ENCODE data around the gene LYST. TPM values are rescaled to one million over a fixed set of nuclear protein-coding genes. Genes with fewer than 3 reads are reported as not detected.
A peak's percentile ranks its signal among the peaks of the same experiment; 100 is the strongest.

Gene LYST
- polyA plus RNA-seq, 1 experiment: 6.5 TPM

- no peak for TF ChIP-seq CTCF (IDR thresholded peaks at IDR 0.05; ENCODE audit: low read depth, low read length)
- Histone ChIP-seq H3K27me3 (ENCODE audit: control insufficient read depth, insufficient read depth, low read length) (no peaks in the 10 kb centered on the region), H3K9me3 (ENCODE audit: control insufficient read depth, insufficient read depth, low read length) (no peaks in the 10 kb centered on the region), H3K4me3 (ENCODE audit: low read depth, low read length) (no peak overlapping the region), H3K27ac (ENCODE audit: low read depth, low read length) (no peak overlapping the region)
- POLR2A ChIA-PET: no interaction called here
- no peak for DNase-seq (ENCODE audit: low read depth, low spot score)
- CTCF ChIA-PET: interaction anchor here (1.9 kb wide), 1 partner anchor 17 kb away, joined by 6 read pairs; no protein-coding TSS in a partner anchor
These were observed 40.4 kb downstream of the LYST start for GRCh38 chr1:235826102-235826854.

- Histone ChIP-seq H3K9me3 (ENCODE audit: control insufficient read depth, insufficient read depth, low read length) (no peaks in the 10 kb centered on the region), H3K27me3 (ENCODE audit: control insufficient read depth, insufficient read depth, low read length) (no peaks in the 10 kb centered on the region), H3K27ac (ENCODE audit: low read depth, low read length) (no peak overlapping the region), H3K4me3 (ENCODE audit: low read depth, low read length) (no peak overlapping the region)
- ChIA-PET POLR2A (no interaction called here), CTCF (no interaction called here)
- no peak for DNase-seq (ENCODE audit: low read depth, low spot score)
- TF ChIP-seq CTCF (IDR thresholded peaks at IDR 0.05; ENCODE audit: low read depth, low read length): no peak
These were observed 41.5 kb downstream of the LYST start for GRCh38 chr1:235825229-235825628.

GRCh38 chr1:235823684-235824083, 43.0 kb downstream of the LYST start:
- no peaks in the 10 kb centered on the region for H3K9me3 ChIP-seq (ENCODE audit: control insufficient read depth, insufficient read depth, low read length)
- CTCF ChIA-PET: no interaction called here
- no peaks in the 10 kb centered on the region for H3K27me3 ChIP-seq (ENCODE audit: control insufficient read depth, insufficient read depth, low read length)
- no peak for DNase-seq (ENCODE audit: low read depth, low spot score)
- H3K4me3 ChIP-seq (ENCODE audit: low read depth, low read length): no peak overlapping the region
- POLR2A ChIA-PET: no interaction called here
- TF ChIP-seq CTCF (IDR thresholded peaks at IDR 0.05; ENCODE audit: low read depth, low read length): no peak
- no peak overlapping the region for H3K27ac ChIP-seq (ENCODE audit: low read depth, low read length)

DNA sequence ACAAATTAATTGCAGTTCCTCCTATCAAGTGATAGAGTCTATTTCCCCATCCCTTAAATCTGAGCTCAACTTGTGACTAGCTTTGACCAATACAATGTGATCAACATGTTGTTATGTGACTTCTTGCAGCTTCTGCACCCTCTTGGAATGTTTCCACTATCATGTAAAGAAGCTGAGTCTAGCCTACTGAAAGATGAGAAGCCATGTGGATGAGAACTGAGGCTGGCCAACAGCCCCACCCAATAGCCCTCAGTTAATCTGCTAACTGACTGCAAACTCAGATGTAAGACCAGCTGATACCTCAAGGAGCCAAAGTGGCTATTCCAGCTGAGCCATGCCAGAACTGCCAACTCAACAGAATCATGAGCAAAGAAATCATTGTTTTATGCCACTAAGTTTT, 44.0 kb downstream of the LYST start:
- POLR2A ChIA-PET: interaction anchor here (1.9 kb wide), 1 partner anchor 149 kb away, joined by 9 read pairs; no protein-coding TSS in a partner anchor
- no peak for DNase-seq (ENCODE audit: low read depth, low spot score)
- no peak for TF ChIP-seq CTCF (IDR thresholded peaks at IDR 0.05; ENCODE audit: low read depth, low read length)
- Histone ChIP-seq H3K27ac (ENCODE audit: low read depth, low read length) (peak overlapping the region; percentile 13), H3K9me3 (ENCODE audit: control insufficient read depth, insufficient read depth, low read length) (no peaks in the 10 kb centered on the region), H3K27me3 (ENCODE audit: control insufficient read depth, insufficient read depth, low read length) (no peaks in the 10 kb centered on the region), H3K4me3 (ENCODE audit: low read depth, low read length) (no peak overlapping the region)
- CTCF ChIA-PET: interaction anchor here (2.2 to 2.5 kb wide), 3 partner anchors 13 to 149 kb away, joined by 9 to 21 read pairs (median 19); no protein-coding TSS in a partner anchor

- ChIA-PET CTCF (interaction anchor here (0.6 to 2.5 kb wide), 9 partner anchors 8 to 317 kb away, joined by 3 to 21 read pairs (median 4); partner anchors contain the start of gene B3GALNT2), POLR2A (interaction anchor here (0.6 to 1.9 kb wide), 3 partner anchors 11 to 150 kb away, joined by 3 to 9 read pairs (median 6); no protein-coding TSS in a partner anchor)
These were observed 45.2 kb downstream of the LYST start for GRCh38 chr1:235821361-235821981.

More at GRCh38 chr1:235821361-235821981, 45.2 kb downstream of the LYST start:
- Histone ChIP-seq H3K4me3 (ENCODE audit: low read depth, low read length) (no peak overlapping the region), H3K27ac (ENCODE audit: low read depth, low read length) (peak overlapping the region; percentile 71), H3K9me3 (ENCODE audit: control insufficient read depth, insufficient read depth, low read length) (no peaks in the 10 kb centered on the region), H3K27me3 (ENCODE audit: control insufficient read depth, insufficient read depth, low read length) (no peaks in the 10 kb centered on the region)
- peak; percentile 66 for DNase-seq (ENCODE audit: low read depth, low spot score)
- TF ChIP-seq CTCF (IDR thresholded peaks at IDR 0.05; ENCODE audit: low read depth, low read length): 0 out of 2 replicates have a peak, but pooled peaks have one; percentile 21

Measured in AG04450 (cell line).